GM23338 (cell line): ENCODE results near the gene FNDC10. TPM values are rescaled to one million over a fixed set of nuclear protein-coding genes. Genes with fewer than 3 reads are reported as not detected.

Experiments used
- ATAC-seq: fragments of 200-7000 bp; cut with Tn5 transposase; 3 replicates; pipeline ENCODE4 v1.9.1; 2020
- DNase-seq: peaks from one replicate; pipeline ENCODE4 v3.0.0-alpha.2; 2015; ENCODE audit warnings: low spot score
- H2AFZ ChIP-seq: fragments of 200-600 bp; sonication (generic); 2 replicates; pipeline ENCODE4 v1.8.0; 2016; ENCODE audit warnings: antibody characterized with exemption, mild to moderate bottlenecking, moderate library complexity
- H3F3A ChIP-seq: fragments of 200-600 bp; sonication (generic); replicated peaks from 2 replicates; pipeline ENCODE4 v1.8.0; 2017; ENCODE audit warnings: antibody characterized with exemption, mixed run types, low read depth
- H3K27ac ChIP-seq: fragments of 200-600 bp; sonication (generic); 2 replicates; pipeline ENCODE4 v1.6.1; 2016; ENCODE audit warnings: low read depth
- H3K27me3 ChIP-seq: fragments of 200-600 bp; sonication (generic); 2 replicates; pipeline ENCODE4 v1.8.0; 2016; ENCODE audit warnings: mild to moderate bottlenecking, mixed run types, moderate library complexity; ENCODE audit not compliant: insufficient read depth
- H3K36me3 ChIP-seq: fragments of 200-600 bp; sonication (generic); 2 replicates; pipeline ENCODE4 v1.8.0; 2016; ENCODE audit warnings: mild to moderate bottlenecking; ENCODE audit not compliant: insufficient read depth
- H3K4me1 ChIP-seq: fragments of 200-600 bp; sonication (generic); 2 replicates; pipeline ENCODE4 v1.8.0; 2016; ENCODE audit warnings: mild to moderate bottlenecking, moderate library complexity; ENCODE audit not compliant: insufficient read depth
- H3K4me2 ChIP-seq: fragments of 200-600 bp; sonication (generic); 2 replicates; pipeline ENCODE4 v1.7.1; 2017; ENCODE audit warnings: mixed run types
- H3K4me3 ChIP-seq: fragments of 200-600 bp; sonication (generic); 2 replicates; pipeline ENCODE4 v1.6.1; 2016; ENCODE audit warnings: mixed run types
- H3K79me2 ChIP-seq: fragments of 200-600 bp; sonication (generic); replicated peaks from 2 replicates; pipeline ENCODE4 v1.8.0; 2017; ENCODE audit warnings: mild to moderate bottlenecking; ENCODE audit not compliant: insufficient read depth
- H3K9me2 ChIP-seq: fragments of 200-600 bp; sonication (generic); 2 replicates; pipeline ENCODE4 v1.8.0; 2017; ENCODE audit not compliant: insufficient read depth
- H4K20me1 ChIP-seq: fragments of 200-600 bp; sonication (generic); replicated peaks from 2 replicates; pipeline ENCODE4 v1.8.0; 2017; ENCODE audit warnings: mild to moderate bottlenecking; ENCODE audit not compliant: insufficient read depth
- H3K27ac Mint-ChIP-seq: 2 replicates; pipeline ENCODE4 v1.8.0; 2020; ENCODE audit warnings: inconsistent platforms, mild to moderate bottlenecking, moderate library complexity, mixed read lengths
- H3K27me3 Mint-ChIP-seq: 3 replicates; pipeline ENCODE4 v1.8.0; 2022; ENCODE audit warnings: low read depth, mild to moderate bottlenecking, moderate library complexity, mixed read lengths, inconsistent platforms; ENCODE audit not compliant: insufficient read depth, poor library complexity
- H3K36me3 Mint-ChIP-seq: 3 replicates; pipeline ENCODE4 v1.8.0; 2021; ENCODE audit warnings: low read depth, mild to moderate bottlenecking, inconsistent platforms, moderate library complexity, mixed read lengths
- H3K4me1 Mint-ChIP-seq: 3 replicates; pipeline ENCODE4 v1.8.0; 2020; ENCODE audit warnings: mild to moderate bottlenecking, inconsistent platforms, mixed read lengths
- H3K4me3 Mint-ChIP-seq: 3 replicates; pipeline ENCODE4 v1.8.0; 2021; ENCODE audit warnings: moderate library complexity, mild to moderate bottlenecking, inconsistent platforms, mixed read lengths
- H3K9me3 Mint-ChIP-seq: 3 replicates; pipeline ENCODE4 v1.8.0; 2020; ENCODE audit warnings: moderate library complexity, mild to moderate bottlenecking, inconsistent platforms, mixed read lengths
- CTCF ChIP-seq, 2 experiments: fragments of 200-600 bp in 1 of 2; sonication (generic) in 1 of 2; conservative IDR thresholded peaks; 2 replicates each; pipeline versions ENCODE4 v1.5.1 to v1.6.1; 2016 to 2017; ENCODE audit warnings: antibody characterized with exemption in 2 of 2, low read depth in 2 of 2, mild to moderate bottlenecking in 2 of 2, moderate library complexity in 1 of 2
- EZH2 ChIP-seq: fragments of 200-600 bp; sonication (generic); IDR thresholded peaks from one replicate; pipeline ENCODE4 v1.8.0; 2017; ENCODE audit warnings: antibody characterized with exemption, mild to moderate bottlenecking, low read depth; ENCODE audit not compliant: unreplicated experiment
- EZH2phosphoT487 ChIP-seq: fragments of 200-600 bp; sonication (generic); IDR thresholded peaks from one replicate; pipeline ENCODE4 v1.8.1; 2018; ENCODE audit warnings: antibody characterized with exemption; ENCODE audit not compliant: unreplicated experiment
- JUNB ChIP-seq: IDR thresholded peaks from one replicate; pipeline ENCODE4 v1.6.1; 2016; ENCODE audit warnings: antibody characterized with exemption; ENCODE audit not compliant: unreplicated experiment
- POLR2AphosphoS5 ChIP-seq: IDR thresholded peaks from 2 replicates; pipeline ENCODE4 v1.6.1; 2016; ENCODE audit warnings: antibody characterized with exemption, low read depth
- STAT1 ChIP-seq: IDR thresholded peaks from one replicate; pipeline ENCODE4 v1.6.1; 2016; ENCODE audit warnings: antibody characterized with exemption; ENCODE audit not compliant: unreplicated experiment
- ZNF114 ChIP-seq: fragments of 250-450 bp; sonication (Bioruptor Pico); IDR thresholded peaks from 2 replicates; pipeline ENCODE4 v1.5.0; 2020; ENCODE audit warnings: mild to moderate bottlenecking, moderate library complexity
- ZNF331 ChIP-seq: fragments of 250-450 bp; sonication (Bioruptor Pico); IDR thresholded peaks from 2 replicates; pipeline ENCODE4 v1.5.0; 2020; ENCODE audit warnings: low read depth, mild to moderate bottlenecking, moderate library complexity
- ZNF462 ChIP-seq: fragments of 250-450 bp; sonication (Bioruptor Pico); IDR thresholded peaks from 2 replicates; pipeline ENCODE4 v1.5.0; 2020; ENCODE audit warnings: mild to moderate bottlenecking, moderate library complexity
- polyA plus RNA-seq: library from polyadenylated mRNA; unstranded; fragments of >200 nt; fragmentation: Nextera tagmentation; extraction: Ambion mirVana; gene quantifications from 2 replicates; pipeline ENCODE4 v1.2.1, GENCODE V29; 2016
- total RNA-seq: library from RNA; depleted of rRNA; stranded (reverse); fragments of >200 nt; shearing (Covaris generic); gene quantifications from 2 replicates; pipeline ENCODE4 v1.2.3, GENCODE V29; 2014
- TF ChIP-seq, protein P1 (sequence below): IDR thresholded peaks from 2 replicates; pipeline ENCODE4 v1.6.1; 2016; ENCODE audit warnings: antibody characterized with exemption
- TF ChIP-seq, protein P2 (sequence below): IDR thresholded peaks from one replicate; pipeline ENCODE4 v1.6.1; 2018; ENCODE audit warnings: antibody characterized with exemption; ENCODE audit not compliant: unreplicated experiment

Gene FNDC10
- total and polyA plus RNA-seq, 2 experiments from 2014 or later, result 7.7 to 15.1 TPM

GRCh38 chr1:1609822-1610485 is 10.0 kb upstream of the FNDC10 start (continued):
- no peak for TF ChIP-seq ZNF462 (CRISPR knock-in tag)
- TF ChIP-seq, protein P1, sequence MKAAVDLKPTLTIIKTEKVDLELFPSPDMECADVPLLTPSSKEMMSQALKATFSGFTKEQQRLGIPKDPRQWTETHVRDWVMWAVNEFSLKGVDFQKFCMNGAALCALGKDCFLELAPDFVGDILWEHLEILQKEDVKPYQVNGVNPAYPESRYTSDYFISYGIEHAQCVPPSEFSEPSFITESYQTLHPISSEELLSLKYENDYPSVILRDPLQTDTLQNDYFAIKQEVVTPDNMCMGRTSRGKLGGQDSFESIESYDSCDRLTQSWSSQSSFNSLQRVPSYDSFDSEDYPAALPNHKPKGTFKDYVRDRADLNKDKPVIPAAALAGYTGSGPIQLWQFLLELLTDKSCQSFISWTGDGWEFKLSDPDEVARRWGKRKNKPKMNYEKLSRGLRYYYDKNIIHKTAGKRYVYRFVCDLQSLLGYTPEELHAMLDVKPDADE, result no peak

DNA sequence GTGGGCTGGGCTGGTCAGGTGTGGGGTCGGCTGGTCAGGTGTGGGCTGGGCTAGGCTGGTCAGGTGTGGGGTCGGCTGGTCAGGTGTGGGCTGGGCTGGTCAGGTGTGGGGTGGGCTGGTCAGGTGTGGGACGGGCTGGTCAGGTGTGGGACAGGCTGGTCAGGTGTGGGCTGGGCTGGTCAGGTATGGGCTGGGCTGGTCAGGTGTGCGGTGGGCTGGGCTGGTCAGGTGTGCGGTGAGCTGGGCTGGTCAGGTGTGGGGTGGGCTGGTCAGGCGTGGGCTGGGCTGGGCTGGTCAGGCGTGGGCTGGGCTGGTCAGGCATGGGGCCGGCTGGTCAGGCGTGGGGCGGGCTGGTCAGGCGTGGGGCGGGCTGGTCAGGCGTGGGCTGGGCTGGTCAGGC is 6.3 kb upstream of the FNDC10 start:
- Histone ChIP-seq H3K4me2 (no peak overlapping the region), H3K4me3 (no peak overlapping the region), H3K27me3 (peaks cover 6% of the 10 kb centered on the region; the same call in 1 of the 2 replicates), H3F3A (0 out of 2 replicates have a peak, but pooled peaks cover 8% of the 10 kb centered on the region), H3K36me3 (no peaks in the 10 kb centered on the region), H3K27ac (no peak overlapping the region), H3K79me2 (no peaks in the 10 kb centered on the region), H3K9me2 (no peaks in the 10 kb centered on the region), H2AFZ (no peak overlapping the region), H4K20me1 (no peaks in the 10 kb centered on the region), H3K4me1 (no peaks in the 10 kb centered on the region)
- no peak overlapping the region for H3K4me3 Mint-ChIP-seq
- peaks cover 24% of the 10 kb centered on the region for H3K27me3 Mint-ChIP-seq
- ATAC-seq, result no peak
- DNase-seq, result no peak
- H3K27ac Mint-ChIP-seq, result no peak overlapping the region
- no peaks in the 10 kb centered on the region for H3K9me3 Mint-ChIP-seq
- H3K36me3 Mint-ChIP-seq, result no peaks in the 10 kb centered on the region
- H3K4me1 Mint-ChIP-seq, result peaks cover 7% of the 10 kb centered on the region
- TF ChIP-seq STAT1, result no peak
- TF ChIP-seq, protein P1, result no peak
- TF ChIP-seq, protein P2, sequence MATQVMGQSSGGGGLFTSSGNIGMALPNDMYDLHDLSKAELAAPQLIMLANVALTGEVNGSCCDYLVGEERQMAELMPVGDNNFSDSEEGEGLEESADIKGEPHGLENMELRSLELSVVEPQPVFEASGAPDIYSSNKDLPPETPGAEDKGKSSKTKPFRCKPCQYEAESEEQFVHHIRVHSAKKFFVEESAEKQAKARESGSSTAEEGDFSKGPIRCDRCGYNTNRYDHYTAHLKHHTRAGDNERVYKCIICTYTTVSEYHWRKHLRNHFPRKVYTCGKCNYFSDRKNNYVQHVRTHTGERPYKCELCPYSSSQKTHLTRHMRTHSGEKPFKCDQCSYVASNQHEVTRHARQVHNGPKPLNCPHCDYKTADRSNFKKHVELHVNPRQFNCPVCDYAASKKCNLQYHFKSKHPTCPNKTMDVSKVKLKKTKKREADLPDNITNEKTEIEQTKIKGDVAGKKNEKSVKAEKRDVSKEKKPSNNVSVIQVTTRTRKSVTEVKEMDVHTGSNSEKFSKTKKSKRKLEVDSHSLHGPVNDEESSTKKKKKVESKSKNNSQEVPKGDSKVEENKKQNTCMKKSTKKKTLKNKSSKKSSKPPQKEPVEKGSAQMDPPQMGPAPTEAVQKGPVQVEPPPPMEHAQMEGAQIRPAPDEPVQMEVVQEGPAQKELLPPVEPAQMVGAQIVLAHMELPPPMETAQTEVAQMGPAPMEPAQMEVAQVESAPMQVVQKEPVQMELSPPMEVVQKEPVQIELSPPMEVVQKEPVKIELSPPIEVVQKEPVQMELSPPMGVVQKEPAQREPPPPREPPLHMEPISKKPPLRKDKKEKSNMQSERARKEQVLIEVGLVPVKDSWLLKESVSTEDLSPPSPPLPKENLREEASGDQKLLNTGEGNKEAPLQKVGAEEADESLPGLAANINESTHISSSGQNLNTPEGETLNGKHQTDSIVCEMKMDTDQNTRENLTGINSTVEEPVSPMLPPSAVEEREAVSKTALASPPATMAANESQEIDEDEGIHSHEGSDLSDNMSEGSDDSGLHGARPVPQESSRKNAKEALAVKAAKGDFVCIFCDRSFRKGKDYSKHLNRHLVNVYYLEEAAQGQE, result no peak
- TF ChIP-seq JUNB, result no peak
- no peak for TF ChIP-seq CTCF (conservative IDR thresholded peaks at IDR 0.05; ENCODE audit: low read depth in 2 of 2)
- no peak for TF ChIP-seq EZH2phosphoT487
- TF ChIP-seq ZNF114 (CRISPR knock-in tag), result no peak
- TF ChIP-seq ZNF331, result no peak
- TF ChIP-seq POLR2AphosphoS5, result no peak
- TF ChIP-seq EZH2, result no peak
